HT1080 (cell line): Measurements from ENCODE around the gene CERS1. TPM values are rescaled to one million over a fixed set of nuclear protein-coding genes. Genes with fewer than 3 reads are reported as not detected.
A peak's percentile ranks its signal among the peaks of the same experiment; 100 is the strongest.

ENCODE experiments used
- DNase-seq: peaks from one replicate; pipeline ENCODE4 v3.0.0-alpha.2; 2015; ENCODE audit warnings: low read depth
- total RNA-seq: library from RNA; depleted of rRNA; stranded (reverse); fragments of >200 nt; shearing (Covaris generic); gene quantifications from 2 replicates; pipeline ENCODE4 v1.2.3, GENCODE V29; 2014

CERS1 gene
- total RNA-seq, 1 experiment from 2014 or later = 3.4 TPM

- no peak for DNase-seq
Measured at GRCh38 chr19:18858906-18859646, 36.9 kb downstream of the CERS1 start.

GRCh38 chr19:18857223-18857622 is 38.7 kb downstream of the CERS1 start:
- no peak for DNase-seq

- DNase-seq = no peak
Measured at GRCh38 chr19:18856385-18857126, 39.4 kb downstream of the CERS1 start.

- DNase-seq = no peak
Measured at GRCh38 chr19:18855647-18856384, 40.1 kb downstream of the CERS1 start.

GRCh38 chr19:18854982-18855381 is 41.0 kb downstream of the CERS1 start:
- no peak for DNase-seq

- DNase-seq = no peak
Measured at GRCh38 chr19:18853755-18854427, 42.1 kb downstream of the CERS1 start.

- no peak for DNase-seq
Measured at GRCh38 chr19:18852648-18853047, 43.3 kb downstream of the CERS1 start.

- no peak for DNase-seq
Measured at GRCh38 chr19:18851673-18852325, 44.2 kb downstream of the CERS1 start.

- no peak for DNase-seq
Measured at GRCh38 chr19:18850471-18851375, 45.2 kb downstream of the CERS1 start.

- no peak for DNase-seq
Measured at GRCh38 chr19:18849838-18850400, 46.0 kb downstream of the CERS1 start.

- no peak for DNase-seq
Measured at GRCh38 chr19:18848878-18849661, 46.9 kb downstream of the CERS1 start.

GRCh38 chr19:18847549-18848463 is 48.2 kb downstream of the CERS1 start:
- DNase-seq = no peak

- DNase-seq = peak; percentile 42
Measured at GRCh38 chr19:18846862-18847548, 49.0 kb downstream of the CERS1 start.

- DNase-seq = no peak
Measured at GRCh38 chr19:18845961-18846360, 50.0 kb downstream of the CERS1 start.

GRCh38 chr19:18844806-18845329 is 51.1 kb downstream of the CERS1 start:
- no peak for DNase-seq

- peak; percentile 42 for DNase-seq
Measured at GRCh38 chr19:18843960-18844359, 52.0 kb downstream of the CERS1 start.

GRCh38 chr19:18842166-18842565 is 53.8 kb downstream of the CERS1 start:
- DNase-seq = no peak
